Measurements from ENCODE around the gene ENAH.

DNA sequence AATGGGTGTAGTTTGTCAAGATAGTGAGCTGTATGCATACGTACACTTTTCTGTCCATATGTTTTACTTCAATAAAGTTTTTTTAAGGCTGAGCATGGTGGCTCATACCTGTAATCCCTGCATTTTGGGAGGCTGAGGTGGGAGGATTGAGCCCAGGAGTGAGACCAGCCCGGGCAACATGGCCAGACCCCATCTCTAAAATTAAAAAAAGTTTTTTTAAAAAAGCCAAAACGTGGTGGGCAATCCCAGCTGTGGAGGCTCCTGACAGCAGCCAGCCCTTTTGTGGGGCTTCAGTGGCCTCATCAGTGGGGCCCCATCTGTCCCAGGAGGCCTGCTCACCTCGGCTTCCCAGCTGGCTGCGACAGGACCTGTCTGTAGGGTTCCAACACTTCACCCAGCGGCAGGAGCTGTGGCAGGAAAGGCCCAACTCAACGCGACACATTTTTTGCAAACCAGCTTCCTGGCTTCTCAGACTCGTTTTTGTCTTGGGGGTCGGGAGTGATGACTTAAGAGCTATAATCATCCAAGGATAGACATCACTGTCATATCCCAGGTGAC, 168.2 kb downstream of the ENAH start:
- TF ChIP-seq SIN3A (IDR thresholded peaks at IDR 0.05; ENCODE audit: borderline replicate concordance, insufficient read depth, low read length), result no peak
- TF ChIP-seq TAF1 (IDR thresholded peaks at IDR 0.05; ENCODE audit: borderline replicate concordance, insufficient read depth, low read length), result no peak
- TF ChIP-seq POLR2AphosphoS5 (IDR thresholded peaks at IDR 0.05; ENCODE audit: low read depth, low read length), result no peak
- TF ChIP-seq, protein P1, sequence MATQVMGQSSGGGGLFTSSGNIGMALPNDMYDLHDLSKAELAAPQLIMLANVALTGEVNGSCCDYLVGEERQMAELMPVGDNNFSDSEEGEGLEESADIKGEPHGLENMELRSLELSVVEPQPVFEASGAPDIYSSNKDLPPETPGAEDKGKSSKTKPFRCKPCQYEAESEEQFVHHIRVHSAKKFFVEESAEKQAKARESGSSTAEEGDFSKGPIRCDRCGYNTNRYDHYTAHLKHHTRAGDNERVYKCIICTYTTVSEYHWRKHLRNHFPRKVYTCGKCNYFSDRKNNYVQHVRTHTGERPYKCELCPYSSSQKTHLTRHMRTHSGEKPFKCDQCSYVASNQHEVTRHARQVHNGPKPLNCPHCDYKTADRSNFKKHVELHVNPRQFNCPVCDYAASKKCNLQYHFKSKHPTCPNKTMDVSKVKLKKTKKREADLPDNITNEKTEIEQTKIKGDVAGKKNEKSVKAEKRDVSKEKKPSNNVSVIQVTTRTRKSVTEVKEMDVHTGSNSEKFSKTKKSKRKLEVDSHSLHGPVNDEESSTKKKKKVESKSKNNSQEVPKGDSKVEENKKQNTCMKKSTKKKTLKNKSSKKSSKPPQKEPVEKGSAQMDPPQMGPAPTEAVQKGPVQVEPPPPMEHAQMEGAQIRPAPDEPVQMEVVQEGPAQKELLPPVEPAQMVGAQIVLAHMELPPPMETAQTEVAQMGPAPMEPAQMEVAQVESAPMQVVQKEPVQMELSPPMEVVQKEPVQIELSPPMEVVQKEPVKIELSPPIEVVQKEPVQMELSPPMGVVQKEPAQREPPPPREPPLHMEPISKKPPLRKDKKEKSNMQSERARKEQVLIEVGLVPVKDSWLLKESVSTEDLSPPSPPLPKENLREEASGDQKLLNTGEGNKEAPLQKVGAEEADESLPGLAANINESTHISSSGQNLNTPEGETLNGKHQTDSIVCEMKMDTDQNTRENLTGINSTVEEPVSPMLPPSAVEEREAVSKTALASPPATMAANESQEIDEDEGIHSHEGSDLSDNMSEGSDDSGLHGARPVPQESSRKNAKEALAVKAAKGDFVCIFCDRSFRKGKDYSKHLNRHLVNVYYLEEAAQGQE (IDR thresholded peaks at IDR 0.05; ENCODE audit: insufficient read depth in 1 of 2, low read depth in 2 of 2, low read length in 2 of 2), result no peak
